GM10266 (cell line): ENCODE data around the gene PMS2.

Source experiments
- DNase-seq: peaks from one replicate; pipeline ENCODE4 v3.0.0; 2012; ENCODE audit errors: extremely low spot score
- TF ChIP-seq, protein P1 (sequence below): IDR thresholded peaks from 2 replicates; pipeline ENCODE4 v1.5.1; 2012; ENCODE audit warnings: mild to moderate bottlenecking, low read depth; ENCODE audit not compliant: control insufficient read depth, insufficient read depth; ENCODE audit errors: missing control alignments

The PMS2 gene

DNA sequence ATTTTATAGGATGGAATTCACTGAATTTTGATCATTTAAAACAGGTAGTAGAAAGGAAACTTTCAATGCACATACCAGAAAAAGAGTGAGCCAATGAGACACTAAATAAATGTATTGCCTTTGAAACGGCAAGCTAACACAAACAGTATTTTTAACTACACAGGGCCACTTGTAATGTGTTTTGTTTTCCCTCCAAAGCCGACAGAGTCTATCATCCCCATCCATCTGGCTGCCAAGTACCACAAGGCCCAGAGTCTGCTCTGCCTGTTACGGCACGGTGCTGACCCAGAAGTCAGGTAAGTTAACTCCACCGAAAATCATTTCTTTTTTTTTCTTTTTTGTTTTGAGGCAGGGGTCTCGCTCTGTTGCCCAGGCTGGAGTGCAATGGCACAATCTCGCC lies 23.8 kb upstream of the PMS2 start:
- no peak for DNase-seq
- TF ChIP-seq, protein P1, sequence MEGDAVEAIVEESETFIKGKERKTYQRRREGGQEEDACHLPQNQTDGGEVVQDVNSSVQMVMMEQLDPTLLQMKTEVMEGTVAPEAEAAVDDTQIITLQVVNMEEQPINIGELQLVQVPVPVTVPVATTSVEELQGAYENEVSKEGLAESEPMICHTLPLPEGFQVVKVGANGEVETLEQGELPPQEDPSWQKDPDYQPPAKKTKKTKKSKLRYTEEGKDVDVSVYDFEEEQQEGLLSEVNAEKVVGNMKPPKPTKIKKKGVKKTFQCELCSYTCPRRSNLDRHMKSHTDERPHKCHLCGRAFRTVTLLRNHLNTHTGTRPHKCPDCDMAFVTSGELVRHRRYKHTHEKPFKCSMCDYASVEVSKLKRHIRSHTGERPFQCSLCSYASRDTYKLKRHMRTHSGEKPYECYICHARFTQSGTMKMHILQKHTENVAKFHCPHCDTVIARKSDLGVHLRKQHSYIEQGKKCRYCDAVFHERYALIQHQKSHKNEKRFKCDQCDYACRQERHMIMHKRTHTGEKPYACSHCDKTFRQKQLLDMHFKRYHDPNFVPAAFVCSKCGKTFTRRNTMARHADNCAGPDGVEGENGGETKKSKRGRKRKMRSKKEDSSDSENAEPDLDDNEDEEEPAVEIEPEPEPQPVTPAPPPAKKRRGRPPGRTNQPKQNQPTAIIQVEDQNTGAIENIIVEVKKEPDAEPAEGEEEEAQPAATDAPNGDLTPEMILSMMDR = no peak

GRCh38 chr7:6032167-6032566 lies 23.3 kb upstream of the PMS2 start:
- TF ChIP-seq, protein P1 = no peak

GRCh38 chr7:6031567-6031966 lies 22.7 kb upstream of the PMS2 start:
- TF ChIP-seq, protein P1 = no peak

More at GRCh38 chr7:6032167-6032566, 23.3 kb upstream of the PMS2 start:
- no peak for DNase-seq

GRCh38 chr7:6030988-6031387 lies 22.1 kb upstream of the PMS2 start, which contains the start of gene ANKRD61:
Gene ANKRD61 (plus strand): TSS chr7:6031376. CDS start chr7:6031376, 0 bp downstream.
- TF ChIP-seq, protein P1 = no peak
- DNase-seq = no peak

More at GRCh38 chr7:6031567-6031966, 22.7 kb upstream of the PMS2 start:
- no peak for DNase-seq

GRCh38 chr7:6028563-6028962 lies 19.7 kb upstream of the PMS2 start:
- no peak for DNase-seq
- TF ChIP-seq, protein P1 = no peak

- TF ChIP-seq, protein P1 = no peak
- DNase-seq = no peak
Measured at GRCh38 chr7:6027806-6028365, 19.0 kb upstream of the PMS2 start.

- TF ChIP-seq, protein P1 = no peak
- DNase-seq = no peak
Measured at GRCh38 chr7:6026820-6027311, 18.0 kb upstream of the PMS2 start.
